ENCODE measurements around the gene CYBB.

The CYBB gene

DNA sequence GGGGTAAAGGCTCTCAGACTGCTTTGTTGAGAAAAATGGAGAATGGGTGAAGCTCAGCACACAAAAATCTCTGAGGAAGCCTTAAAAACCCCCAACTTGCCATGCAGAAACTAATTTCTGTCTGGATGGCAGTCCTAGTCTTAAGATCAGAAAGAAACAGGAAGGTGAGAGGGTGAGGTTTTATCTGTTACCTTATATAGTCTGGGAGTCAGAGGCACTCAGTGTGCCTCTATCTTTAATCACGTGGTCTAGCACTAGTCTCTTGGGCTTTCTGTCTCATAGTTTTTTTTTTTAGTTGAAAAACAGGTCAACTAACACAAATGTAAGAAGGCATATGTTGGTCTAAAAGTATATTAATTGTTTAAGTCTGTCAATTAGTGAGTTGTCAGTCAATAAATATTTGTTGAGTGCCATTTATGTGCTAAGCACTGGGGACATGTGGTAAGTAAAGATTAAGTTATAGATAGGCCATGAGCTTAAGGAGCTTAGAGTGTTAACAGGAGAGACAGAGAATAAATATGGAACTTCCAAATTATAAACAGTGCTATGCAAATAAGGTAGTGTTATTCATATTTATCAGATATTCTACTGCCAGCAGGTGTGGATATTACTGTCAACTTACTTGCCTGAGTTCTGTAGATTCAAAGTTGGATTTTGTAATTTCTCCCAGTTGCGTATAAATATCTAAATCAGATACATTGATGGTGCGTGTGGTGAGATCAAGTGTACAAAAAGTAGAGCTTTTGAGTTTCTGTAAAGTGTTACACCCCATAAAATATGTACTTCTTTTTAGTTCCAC lies 7.0 kb downstream of the CYBB start:
- Histone ChIP-seq H3K9me3 (ENCODE audit: control insufficient read depth, insufficient read depth, low read length) (no peaks in the 10 kb centered on the region), H3K36me3 (ENCODE audit: control insufficient read depth, insufficient read depth, low read length) (no peaks in the 10 kb centered on the region), H3K9ac (ENCODE audit: low read depth, low read length) (no peak overlapping the region), H3K27me3 (ENCODE audit: control insufficient read depth, insufficient read depth, low read length) (no peaks in the 10 kb centered on the region), H3K4me1 (ENCODE audit: control insufficient read depth, insufficient read depth, low read length) (no peaks in the 10 kb centered on the region), H3K4me3 (ENCODE audit: low read depth, low read length) (no peak overlapping the region)

DNA sequence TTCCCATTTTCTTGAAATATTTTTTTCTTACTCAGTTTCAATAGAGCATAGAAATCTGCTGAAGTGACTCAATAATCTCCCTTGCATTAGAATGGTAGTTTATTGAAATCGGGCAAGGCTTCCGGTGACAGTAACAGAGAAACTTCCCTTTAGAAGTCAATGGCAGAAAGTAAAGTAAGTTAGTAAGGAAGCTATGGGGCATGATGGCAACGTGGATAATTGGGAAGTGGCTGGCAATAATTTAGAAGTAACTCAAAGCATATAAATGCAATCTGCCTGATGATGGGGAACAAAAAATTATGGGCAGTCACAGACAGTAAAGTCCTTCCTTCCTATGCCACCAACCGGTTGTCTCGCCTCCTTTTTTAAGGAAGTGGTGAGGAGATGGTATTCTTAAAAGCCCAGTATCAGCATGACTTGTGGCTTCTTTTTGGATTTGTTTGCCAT lies 7.6 kb downstream of the CYBB start:
- H3K36me3 ChIP-seq (ENCODE audit: control insufficient read depth, insufficient read depth, low read length) = no peaks in the 10 kb centered on the region
- H3K27me3 ChIP-seq (ENCODE audit: control insufficient read depth, insufficient read depth, low read length) = no peaks in the 10 kb centered on the region
- H3K4me1 ChIP-seq (ENCODE audit: control insufficient read depth, insufficient read depth, low read length) = no peaks in the 10 kb centered on the region
- H3K4me3 ChIP-seq (ENCODE audit: low read depth, low read length) = no peak overlapping the region
- H3K9me3 ChIP-seq (ENCODE audit: control insufficient read depth, insufficient read depth, low read length) = no peaks in the 10 kb centered on the region
- no peak overlapping the region for H3K9ac ChIP-seq (ENCODE audit: low read depth, low read length)

DNA sequence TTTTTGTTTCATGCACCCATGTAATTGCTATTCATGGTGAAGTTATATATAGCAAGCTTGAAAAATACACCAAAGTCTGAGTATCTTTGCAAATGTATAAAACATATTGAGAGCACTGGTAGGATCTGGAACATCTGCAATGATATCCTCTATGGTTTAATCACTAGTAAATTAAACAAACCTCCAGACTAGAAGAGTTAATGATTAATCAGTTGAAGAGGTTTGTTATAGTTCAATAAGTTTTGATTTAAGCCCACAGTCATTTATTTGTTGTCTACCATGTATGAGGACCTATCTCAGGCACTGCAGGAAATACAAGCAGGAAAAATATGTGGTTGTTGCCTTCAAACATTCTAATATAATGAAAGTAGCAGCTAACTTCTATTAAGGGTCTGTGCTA lies 16.5 kb downstream of the CYBB start:
- no peak overlapping the region for H3K9ac ChIP-seq (ENCODE audit: low read depth, low read length)
- no peaks in the 10 kb centered on the region for H3K27me3 ChIP-seq (ENCODE audit: control insufficient read depth, insufficient read depth, low read length)
- H3K4me1 ChIP-seq (ENCODE audit: control insufficient read depth, insufficient read depth, low read length) = no peaks in the 10 kb centered on the region
- no peaks in the 10 kb centered on the region for H3K9me3 ChIP-seq (ENCODE audit: control insufficient read depth, insufficient read depth, low read length)
- H3K4me3 ChIP-seq (ENCODE audit: low read depth, low read length) = no peak overlapping the region
- H3K36me3 ChIP-seq (ENCODE audit: control insufficient read depth, insufficient read depth, low read length) = no peaks in the 10 kb centered on the region

DNA sequence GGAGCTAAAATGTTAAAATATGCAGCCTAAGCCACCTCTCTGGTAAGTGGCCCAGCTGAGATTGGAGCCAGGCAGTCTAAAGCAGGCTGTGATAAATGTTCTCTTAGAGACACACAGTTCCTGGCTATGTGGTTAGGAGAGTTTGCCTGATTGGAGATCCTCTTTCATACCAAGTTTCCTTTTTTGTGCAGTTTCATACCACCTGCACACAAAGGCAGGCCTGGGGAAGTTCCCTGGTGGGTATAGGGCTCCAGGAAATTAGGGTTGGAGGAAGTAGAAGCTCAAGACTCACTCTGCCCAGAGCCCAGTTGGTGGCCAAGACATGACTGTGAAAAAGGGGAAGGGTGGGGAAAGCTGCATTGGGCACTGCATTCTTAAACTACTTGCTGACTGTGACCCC lies 16.9 kb downstream of the CYBB start:
- no peak overlapping the region for H3K9ac ChIP-seq (ENCODE audit: low read depth, low read length)
- H3K4me3 ChIP-seq (ENCODE audit: low read depth, low read length) = no peak overlapping the region
- no peaks in the 10 kb centered on the region for H3K4me1 ChIP-seq (ENCODE audit: control insufficient read depth, insufficient read depth, low read length)

DNA sequence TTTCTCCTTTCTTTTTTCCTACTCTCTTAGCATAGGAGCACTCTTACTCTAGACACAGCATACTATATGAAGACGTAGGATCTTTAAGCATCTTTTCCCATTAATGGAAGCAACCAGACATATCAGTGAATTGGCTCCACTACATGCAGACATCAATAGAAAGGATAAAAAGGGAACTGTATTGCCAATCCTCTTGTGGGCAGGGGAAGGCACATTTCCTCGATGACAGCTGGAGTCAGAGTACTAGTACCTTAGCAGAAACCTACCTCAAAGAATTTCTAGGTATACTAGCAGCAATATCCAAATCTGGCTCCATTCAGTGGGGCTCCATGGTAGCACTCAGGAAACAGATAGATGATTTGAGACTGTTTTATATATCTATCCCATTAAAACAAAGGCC lies 20.1 kb downstream of the CYBB start:
- Histone ChIP-seq H3K4me3 (ENCODE audit: low read depth, low read length) (no peak overlapping the region), H3K9me3 (ENCODE audit: control insufficient read depth, insufficient read depth, low read length) (no peaks in the 10 kb centered on the region), H3K36me3 (ENCODE audit: control insufficient read depth, insufficient read depth, low read length) (no peaks in the 10 kb centered on the region), H3K4me1 (ENCODE audit: control insufficient read depth, insufficient read depth, low read length) (no peaks in the 10 kb centered on the region), H3K27me3 (ENCODE audit: control insufficient read depth, insufficient read depth, low read length) (no peaks in the 10 kb centered on the region), H3K9ac (ENCODE audit: low read depth, low read length) (no peak overlapping the region)

More for the DNA sequence above, 16.9 kb downstream of the CYBB start:
- Histone ChIP-seq H3K36me3 (ENCODE audit: control insufficient read depth, insufficient read depth, low read length) (no peaks in the 10 kb centered on the region), H3K9me3 (ENCODE audit: control insufficient read depth, insufficient read depth, low read length) (no peaks in the 10 kb centered on the region), H3K27me3 (ENCODE audit: control insufficient read depth, insufficient read depth, low read length) (no peaks in the 10 kb centered on the region)

DNA sequence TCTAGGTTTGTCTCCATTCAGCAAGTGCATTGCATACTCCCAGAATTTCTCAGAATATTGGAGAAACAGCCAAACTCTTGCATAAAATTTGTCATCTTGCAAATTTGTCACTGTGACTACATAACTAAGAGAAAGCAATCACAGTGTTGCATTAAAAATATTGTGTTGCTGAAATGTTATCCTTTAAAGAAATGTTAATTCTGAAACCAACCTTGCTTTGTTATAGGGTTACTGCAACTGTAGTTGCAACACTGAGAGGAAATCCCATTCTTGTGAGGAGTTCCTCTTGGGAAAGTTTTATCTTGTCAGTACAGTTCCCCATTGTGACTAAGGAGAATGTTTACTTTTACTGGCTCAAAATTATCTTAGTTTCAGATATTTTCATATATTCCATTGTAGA lies 20.9 kb downstream of the CYBB start:
- Histone ChIP-seq H3K4me3 (ENCODE audit: low read depth, low read length) (no peak overlapping the region), H3K36me3 (ENCODE audit: control insufficient read depth, insufficient read depth, low read length) (no peaks in the 10 kb centered on the region)

DNA sequence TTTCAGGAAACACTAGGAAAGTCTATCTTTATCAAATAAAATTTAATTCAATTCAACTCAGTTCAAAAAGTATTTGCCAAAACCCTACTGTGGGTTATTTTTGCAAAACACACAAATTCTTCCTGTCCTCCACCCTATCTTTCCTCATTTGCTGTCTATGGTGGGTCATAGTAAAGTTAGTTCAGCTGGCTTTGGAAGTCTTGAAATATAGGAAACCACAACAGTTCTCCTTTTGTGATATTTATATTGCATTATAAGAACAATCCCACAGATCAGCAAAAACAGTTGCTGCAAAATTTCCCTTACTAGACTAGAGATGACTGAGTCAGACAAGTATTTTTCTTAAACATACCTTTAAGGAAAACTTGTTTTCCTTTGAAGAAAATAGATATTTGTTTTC lies 22.2 kb downstream of the CYBB start:
- H3K4me3 ChIP-seq (ENCODE audit: low read depth, low read length) = no peak overlapping the region
- H3K36me3 ChIP-seq (ENCODE audit: control insufficient read depth, insufficient read depth, low read length) = no peaks in the 10 kb centered on the region
- no peak overlapping the region for H3K9ac ChIP-seq (ENCODE audit: low read depth, low read length)

More for the DNA sequence above, 20.9 kb downstream of the CYBB start:
- Histone ChIP-seq H3K9me3 (ENCODE audit: control insufficient read depth, insufficient read depth, low read length) (no peaks in the 10 kb centered on the region), H3K9ac (ENCODE audit: low read depth, low read length) (no peak overlapping the region), H3K27me3 (ENCODE audit: control insufficient read depth, insufficient read depth, low read length) (no peaks in the 10 kb centered on the region), H3K4me1 (ENCODE audit: control insufficient read depth, insufficient read depth, low read length) (no peaks in the 10 kb centered on the region)

DNA sequence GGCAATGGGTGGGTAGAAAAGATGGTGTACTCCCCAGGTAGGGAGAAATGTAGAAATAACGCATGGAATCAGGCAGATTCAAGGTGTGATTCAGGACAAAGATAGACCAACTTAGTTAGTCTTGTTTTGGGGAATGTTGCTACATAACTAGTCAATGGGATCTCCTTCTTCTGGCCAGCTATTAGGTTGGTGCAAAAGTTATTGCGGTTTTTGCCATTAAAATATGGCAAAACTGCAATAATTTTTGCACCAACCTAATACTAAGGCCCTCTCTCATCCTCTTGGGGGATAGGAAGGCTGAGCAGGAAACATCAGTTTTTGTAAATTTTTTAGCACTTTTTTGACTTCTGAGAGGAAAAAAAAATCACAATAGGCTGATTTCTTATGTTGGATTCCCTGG lies 23.2 kb downstream of the CYBB start:
- Histone ChIP-seq H3K9ac (ENCODE audit: low read depth, low read length) (no peak overlapping the region), H3K27me3 (ENCODE audit: control insufficient read depth, insufficient read depth, low read length) (no peaks in the 10 kb centered on the region), H3K36me3 (ENCODE audit: control insufficient read depth, insufficient read depth, low read length) (no peaks in the 10 kb centered on the region), H3K4me3 (ENCODE audit: low read depth, low read length) (no peak overlapping the region), H3K4me1 (ENCODE audit: control insufficient read depth, insufficient read depth, low read length) (no peaks in the 10 kb centered on the region), H3K9me3 (ENCODE audit: control insufficient read depth, insufficient read depth, low read length) (no peaks in the 10 kb centered on the region)

More for the DNA sequence above, 22.2 kb downstream of the CYBB start:
- Histone ChIP-seq H3K9me3 (ENCODE audit: control insufficient read depth, insufficient read depth, low read length) (no peaks in the 10 kb centered on the region), H3K4me1 (ENCODE audit: control insufficient read depth, insufficient read depth, low read length) (no peaks in the 10 kb centered on the region), H3K27me3 (ENCODE audit: control insufficient read depth, insufficient read depth, low read length) (no peaks in the 10 kb centered on the region)

DNA sequence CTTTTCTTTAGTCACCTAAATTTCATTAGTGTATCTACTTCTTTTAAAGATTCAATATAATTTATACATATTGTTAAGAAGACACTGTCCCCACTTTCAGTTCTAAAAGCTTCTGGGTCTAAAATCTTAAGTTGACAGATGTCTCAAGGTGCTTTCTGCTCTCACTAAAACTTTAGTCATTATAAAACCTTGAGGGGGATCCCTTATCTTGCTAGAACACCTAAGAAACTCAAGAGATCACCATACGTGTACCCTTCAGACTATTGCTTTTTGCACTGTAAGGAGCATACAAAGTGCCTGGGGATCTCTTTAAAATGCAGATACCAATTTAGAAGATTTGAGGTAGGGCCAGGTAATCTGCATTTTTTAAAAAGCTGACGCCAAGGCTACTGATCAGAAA lies 30.1 kb downstream of the CYBB start:
- H3K36me3 ChIP-seq (ENCODE audit: control insufficient read depth, insufficient read depth, low read length) = no peaks in the 10 kb centered on the region
- no peaks in the 10 kb centered on the region for H3K4me1 ChIP-seq (ENCODE audit: control insufficient read depth, insufficient read depth, low read length)
- no peak overlapping the region for H3K9ac ChIP-seq (ENCODE audit: low read depth, low read length)
- no peaks in the 10 kb centered on the region for H3K27me3 ChIP-seq (ENCODE audit: control insufficient read depth, insufficient read depth, low read length)
- H3K9me3 ChIP-seq (ENCODE audit: control insufficient read depth, insufficient read depth, low read length) = no peaks in the 10 kb centered on the region
- H3K4me3 ChIP-seq (ENCODE audit: low read depth, low read length) = no peak overlapping the region

DNA sequence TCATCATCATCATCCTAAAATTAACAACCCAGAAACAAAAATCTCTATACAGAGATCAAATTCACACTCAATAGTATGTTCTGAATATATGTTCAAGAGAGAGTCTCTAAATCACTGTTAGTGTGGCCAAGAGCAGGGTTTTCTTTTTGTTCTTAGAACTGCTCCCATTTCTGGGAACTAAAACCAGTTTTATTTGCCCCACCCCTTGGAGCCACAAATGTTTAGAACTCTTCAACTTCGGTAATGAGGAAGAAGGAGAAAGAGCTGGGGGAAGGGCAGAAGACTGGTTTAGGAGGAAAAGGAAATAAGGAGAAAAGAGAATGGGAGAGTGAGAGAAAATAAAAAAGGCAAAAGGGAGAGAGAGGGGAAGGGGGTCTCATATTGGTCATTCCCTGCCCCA lies 32.3 kb downstream of the CYBB start:
- Histone ChIP-seq H3K27me3 (ENCODE audit: control insufficient read depth, insufficient read depth, low read length) (no peaks in the 10 kb centered on the region), H3K9me3 (ENCODE audit: control insufficient read depth, insufficient read depth, low read length) (no peaks in the 10 kb centered on the region), H3K4me3 (ENCODE audit: low read depth, low read length) (no peak overlapping the region), H3K4me1 (ENCODE audit: control insufficient read depth, insufficient read depth, low read length) (no peaks in the 10 kb centered on the region), H3K9ac (ENCODE audit: low read depth, low read length) (no peak overlapping the region), H3K36me3 (ENCODE audit: control insufficient read depth, insufficient read depth, low read length) (no peaks in the 10 kb centered on the region)

DNA sequence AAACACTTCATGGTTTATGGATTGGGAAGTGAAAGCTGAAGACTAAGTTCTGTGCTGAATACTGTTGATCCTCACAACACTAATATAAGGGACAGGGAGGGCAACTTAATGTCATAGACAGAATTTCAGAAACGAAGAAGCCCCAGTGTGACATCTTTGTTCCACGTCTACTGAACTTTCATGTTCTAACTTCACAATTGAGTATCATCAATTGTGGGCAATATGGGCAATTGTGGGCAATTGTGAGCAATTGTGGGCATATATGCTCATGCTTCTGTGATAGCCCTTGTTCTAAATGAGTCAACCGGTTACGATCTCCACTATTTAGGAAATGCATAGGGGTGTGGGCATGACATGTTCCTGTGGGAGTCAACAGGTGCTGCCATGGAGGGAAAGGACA lies 33.7 kb downstream of the CYBB start:
- Histone ChIP-seq H3K36me3 (ENCODE audit: control insufficient read depth, insufficient read depth, low read length) (no peaks in the 10 kb centered on the region), H3K4me1 (ENCODE audit: control insufficient read depth, insufficient read depth, low read length) (no peaks in the 10 kb centered on the region), H3K27me3 (ENCODE audit: control insufficient read depth, insufficient read depth, low read length) (no peaks in the 10 kb centered on the region), H3K9me3 (ENCODE audit: control insufficient read depth, insufficient read depth, low read length) (no peaks in the 10 kb centered on the region), H3K4me3 (ENCODE audit: low read depth, low read length) (no peak overlapping the region), H3K9ac (ENCODE audit: low read depth, low read length) (no peak overlapping the region)

DNA sequence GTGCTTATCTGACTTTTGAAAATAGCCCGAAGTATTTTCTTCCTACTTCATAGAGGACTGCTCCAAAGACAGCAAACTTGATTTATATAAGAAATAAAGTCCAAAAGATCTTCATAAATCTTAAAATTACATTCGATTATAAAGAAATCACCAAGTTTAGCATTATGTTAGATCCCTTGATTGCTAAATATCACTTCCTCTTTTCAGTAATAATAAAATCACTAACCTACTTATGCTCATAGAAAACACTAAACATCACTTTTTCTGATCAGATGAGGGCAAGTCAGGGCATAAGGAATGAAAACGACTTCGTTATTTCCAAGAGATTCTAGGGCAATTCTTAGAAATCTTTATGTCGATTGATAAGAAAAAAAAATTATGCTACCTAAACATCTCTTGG lies 35.5 kb downstream of the CYBB start:
- Histone ChIP-seq H3K27me3 (ENCODE audit: control insufficient read depth, insufficient read depth, low read length) (no peaks in the 10 kb centered on the region), H3K9me3 (ENCODE audit: control insufficient read depth, insufficient read depth, low read length) (no peaks in the 10 kb centered on the region), H3K4me3 (ENCODE audit: low read depth, low read length) (no peak overlapping the region), H3K9ac (ENCODE audit: low read depth, low read length) (no peak overlapping the region), H3K4me1 (ENCODE audit: control insufficient read depth, insufficient read depth, low read length) (no peaks in the 10 kb centered on the region), H3K36me3 (ENCODE audit: control insufficient read depth, insufficient read depth, low read length) (no peaks in the 10 kb centered on the region)
